GM12875 (cell line): ENCODE results near the gene UTP4.
"Not testable (repeated sequence)": the region's sequence is repeated elsewhere in the genome, so short reads cannot be mapped to it uniquely, and the experiment has no call there.

Experiments
- H3K4me3 ChIP-seq: one replicate; pipeline ENCODE4 v1.5.1; 2011; ENCODE audit warnings: low read depth, low read length, control low read depth
- TF ChIP-seq, protein P1 (sequence below): IDR thresholded peaks from 2 replicates; pipeline ENCODE4 v1.5.1; 2011; ENCODE audit warnings: low read depth, mild to moderate bottlenecking, control low read depth, inconsistent platforms, low read length, moderate library complexity, borderline replicate concordance; ENCODE audit not compliant: insufficient read depth

UTP4 gene

DNA sequence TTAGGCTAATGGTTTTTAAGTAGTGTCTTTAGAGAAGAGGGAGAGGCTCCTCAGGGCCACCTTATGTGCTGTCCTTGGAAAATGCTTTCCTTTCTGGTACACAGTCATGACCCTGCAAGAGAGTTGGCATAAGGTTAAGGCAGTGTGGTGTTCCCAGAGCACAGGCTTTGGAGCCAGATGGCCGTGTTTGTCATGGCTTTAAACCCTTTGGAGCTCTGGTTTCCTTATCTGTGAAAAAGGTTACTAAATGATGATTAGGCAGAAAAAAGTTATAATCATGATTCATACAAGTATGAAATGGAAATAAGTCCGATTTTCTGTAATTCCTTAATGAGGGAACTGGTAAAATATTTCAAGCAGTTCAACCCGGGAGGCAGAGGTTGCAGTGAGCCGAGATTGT, 13.2 kb downstream of the UTP4 start:
- TF ChIP-seq, protein P1, sequence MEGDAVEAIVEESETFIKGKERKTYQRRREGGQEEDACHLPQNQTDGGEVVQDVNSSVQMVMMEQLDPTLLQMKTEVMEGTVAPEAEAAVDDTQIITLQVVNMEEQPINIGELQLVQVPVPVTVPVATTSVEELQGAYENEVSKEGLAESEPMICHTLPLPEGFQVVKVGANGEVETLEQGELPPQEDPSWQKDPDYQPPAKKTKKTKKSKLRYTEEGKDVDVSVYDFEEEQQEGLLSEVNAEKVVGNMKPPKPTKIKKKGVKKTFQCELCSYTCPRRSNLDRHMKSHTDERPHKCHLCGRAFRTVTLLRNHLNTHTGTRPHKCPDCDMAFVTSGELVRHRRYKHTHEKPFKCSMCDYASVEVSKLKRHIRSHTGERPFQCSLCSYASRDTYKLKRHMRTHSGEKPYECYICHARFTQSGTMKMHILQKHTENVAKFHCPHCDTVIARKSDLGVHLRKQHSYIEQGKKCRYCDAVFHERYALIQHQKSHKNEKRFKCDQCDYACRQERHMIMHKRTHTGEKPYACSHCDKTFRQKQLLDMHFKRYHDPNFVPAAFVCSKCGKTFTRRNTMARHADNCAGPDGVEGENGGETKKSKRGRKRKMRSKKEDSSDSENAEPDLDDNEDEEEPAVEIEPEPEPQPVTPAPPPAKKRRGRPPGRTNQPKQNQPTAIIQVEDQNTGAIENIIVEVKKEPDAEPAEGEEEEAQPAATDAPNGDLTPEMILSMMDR: no peak
- no peak overlapping the region for H3K4me3 ChIP-seq

DNA sequence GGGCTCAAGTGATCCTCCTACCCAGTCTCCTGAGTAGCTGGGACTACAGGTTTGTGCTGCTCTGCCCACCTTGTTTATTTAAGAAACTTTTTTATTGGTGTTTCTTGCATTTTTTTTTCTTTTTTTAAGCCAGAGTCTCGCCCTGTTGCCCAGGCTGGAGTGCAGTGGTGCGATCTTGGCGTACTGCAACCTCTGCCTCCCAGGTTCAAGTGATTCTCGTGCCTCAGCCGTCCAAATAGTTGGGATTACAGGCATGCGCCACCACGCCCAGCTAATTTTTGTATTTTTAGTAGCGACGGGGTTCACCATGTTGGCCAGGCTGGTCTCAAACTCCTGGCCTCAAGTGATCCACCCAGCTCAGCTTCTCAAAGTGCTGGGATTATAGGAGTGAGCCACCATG, 17.2 kb downstream of the UTP4 start:
- H3K4me3 ChIP-seq: not testable (repeated sequence)

DNA sequence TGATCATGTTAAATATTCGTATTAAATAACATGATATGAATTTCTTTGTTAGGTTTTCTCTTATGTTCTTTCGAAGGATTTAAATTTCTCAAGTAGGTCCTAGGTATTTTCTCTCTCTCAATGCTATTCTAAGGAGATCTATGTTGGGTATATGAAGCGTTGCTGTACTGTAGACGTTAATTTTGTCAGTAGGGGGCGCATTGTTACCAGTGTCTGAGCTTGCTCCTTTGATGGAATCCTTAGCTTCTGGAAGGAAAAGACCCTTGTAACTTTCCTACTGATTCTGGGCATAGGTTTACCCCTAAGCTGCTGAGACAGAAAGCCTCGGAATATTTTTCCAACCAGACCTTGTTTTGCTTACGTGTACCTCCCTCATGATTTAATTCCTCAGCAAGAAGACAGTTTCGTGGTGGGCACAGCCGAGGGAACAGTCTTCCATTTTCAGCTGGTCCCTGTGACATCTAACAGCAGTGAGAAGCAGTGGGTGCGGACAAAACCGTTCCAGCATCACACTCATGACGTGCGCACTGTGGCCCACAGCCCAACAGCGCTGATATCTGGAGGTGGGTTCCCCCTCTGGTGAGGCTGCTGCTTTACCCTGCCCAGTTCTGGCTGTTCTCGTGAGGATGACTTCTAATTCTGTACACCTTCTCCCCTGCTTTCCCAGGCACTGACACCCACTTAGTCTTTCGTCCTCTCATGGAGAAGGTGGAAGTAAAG, 17.9 kb downstream of the UTP4 start:
- TF ChIP-seq, protein P1: peak; percentile 55; the same call in 1 of the 2 replicates
- H3K4me3 ChIP-seq: no peak overlapping the region

DNA sequence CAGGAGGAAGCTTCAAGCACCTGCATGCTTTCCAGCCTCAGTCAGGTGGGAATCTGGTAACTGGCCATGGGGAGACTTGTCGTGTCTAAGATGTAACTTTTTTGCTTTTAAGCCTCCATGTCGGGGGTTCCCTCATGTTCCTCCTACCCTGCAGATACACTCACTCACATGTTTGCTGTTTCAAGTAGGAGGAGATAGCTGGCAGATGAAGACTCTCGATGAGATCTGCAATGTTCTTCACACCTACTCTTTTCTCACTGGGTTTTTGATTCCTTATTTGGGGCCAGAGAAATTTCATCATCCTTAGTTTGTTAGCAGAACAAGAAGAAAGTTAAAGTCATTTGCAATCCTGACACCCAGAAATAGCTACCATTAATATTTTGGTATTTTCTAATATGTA, 24.7 kb downstream of the UTP4 start:
- H3K4me3 ChIP-seq: no peak overlapping the region

DNA sequence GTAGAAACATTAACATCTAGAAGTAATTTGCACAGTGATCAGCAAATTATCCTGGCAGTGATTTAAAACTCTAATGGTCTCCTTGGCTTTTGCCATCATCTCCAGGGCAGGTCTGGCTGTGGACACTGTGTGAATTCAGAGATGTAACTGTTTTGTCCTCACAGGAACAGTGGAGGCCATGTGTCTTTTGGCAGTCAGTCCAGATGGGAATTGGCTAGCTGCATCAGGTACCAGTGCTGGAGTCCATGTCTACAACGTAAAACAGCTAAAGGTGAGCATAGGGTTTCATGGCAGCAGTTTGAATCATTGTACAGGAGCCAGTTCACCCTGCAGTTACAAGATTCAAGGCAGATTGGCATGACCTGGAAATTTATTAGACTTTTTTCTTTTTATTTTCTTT, 27.7 kb downstream of the UTP4 start:
- TF ChIP-seq, protein P1: no peak
- H3K4me3 ChIP-seq: no peak overlapping the region

More for the DNA sequence above, 24.7 kb downstream of the UTP4 start:
- TF ChIP-seq, protein P1: no peak

DNA sequence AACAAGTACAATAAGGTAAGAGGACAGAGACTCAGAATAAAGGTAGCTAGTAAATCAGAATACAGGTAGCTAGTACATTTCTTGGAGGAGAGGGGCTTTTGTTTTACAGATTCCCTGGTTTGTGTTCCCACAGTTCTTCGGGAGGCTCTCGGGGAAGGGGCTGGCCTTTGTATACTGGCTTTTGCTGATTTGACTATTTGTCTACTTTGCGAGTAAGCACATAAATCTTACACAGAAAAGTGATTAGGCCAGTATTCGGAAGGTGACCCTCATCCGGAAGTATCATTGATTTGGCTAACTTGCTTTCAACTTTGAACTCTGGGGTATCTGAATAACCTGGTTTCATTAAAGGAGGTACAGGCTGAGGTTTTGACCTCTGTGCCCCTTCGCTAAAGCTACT, 33.1 kb downstream of the UTP4 start:
- H3K4me3 ChIP-seq: no peak overlapping the region
- TF ChIP-seq, protein P1: no peak

DNA sequence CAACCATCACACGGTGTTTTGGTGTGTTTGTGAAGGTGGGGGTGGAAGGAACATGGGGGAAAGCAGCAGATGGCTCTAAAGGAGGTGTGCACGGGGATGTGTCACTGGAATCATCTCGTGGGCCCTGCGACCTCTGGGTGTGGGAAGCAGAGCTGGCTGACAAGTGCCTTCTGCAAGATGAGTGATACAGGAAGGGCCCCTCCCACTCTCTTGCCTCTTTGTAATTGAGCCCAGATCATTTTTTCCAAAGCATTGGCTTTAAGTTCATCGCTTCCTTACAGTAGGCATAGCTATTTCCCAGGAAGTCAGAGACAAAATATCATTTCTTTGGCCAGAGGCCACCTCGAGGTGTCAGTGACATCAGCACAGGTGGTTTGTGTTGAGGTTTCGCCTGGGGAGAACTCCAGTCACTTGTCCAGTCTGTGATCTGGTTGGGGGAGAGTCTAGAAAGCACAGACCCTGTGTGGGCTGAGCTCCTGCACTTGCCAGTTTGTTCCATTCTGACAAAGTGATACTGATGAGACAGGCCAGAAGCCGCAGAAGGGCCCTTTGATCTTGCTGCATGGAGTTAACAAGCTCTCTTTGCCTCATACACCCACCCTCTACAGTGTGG, 33.9 kb downstream of the UTP4 start:
- TF ChIP-seq, protein P1: no peak

More for the DNA sequence above, 33.9 kb downstream of the UTP4 start:
- no peak overlapping the region for H3K4me3 ChIP-seq
